NB4 (cell line): Measurements from ENCODE around the gene SMOC2.

ENCODE experiments used
- DNase-seq: peaks from one replicate; pipeline ENCODE4 v3.0.0; 2010; ENCODE audit warnings: low read depth
- H3K4me3 ChIP-seq: one replicate; pipeline ENCODE4 v1.5.1; 2011; ENCODE audit warnings: mild to moderate bottlenecking, low read depth, low read length, moderate library complexity
- MYC ChIP-seq: IDR thresholded peaks from 2 replicates; pipeline ENCODE4 v1.6.1; 2011; ENCODE audit warnings: low read depth, low read length
- POLR2A ChIP-seq: IDR thresholded peaks from 2 replicates; pipeline ENCODE4 v1.6.1; 2011; ENCODE audit warnings: mild to moderate bottlenecking; ENCODE audit not compliant: insufficient read length; ENCODE audit errors: extremely low read depth
- TF ChIP-seq, protein P1 (sequence below): IDR thresholded peaks from one replicate; pipeline ENCODE4 v1.5.1; 2012; ENCODE audit warnings: low read depth, low read length
- TF ChIP-seq, protein P2 (sequence below): IDR thresholded peaks from 2 replicates; pipeline ENCODE4 v1.6.1; 2011; ENCODE audit warnings: low read depth, low read length

The SMOC2 gene

DNA sequence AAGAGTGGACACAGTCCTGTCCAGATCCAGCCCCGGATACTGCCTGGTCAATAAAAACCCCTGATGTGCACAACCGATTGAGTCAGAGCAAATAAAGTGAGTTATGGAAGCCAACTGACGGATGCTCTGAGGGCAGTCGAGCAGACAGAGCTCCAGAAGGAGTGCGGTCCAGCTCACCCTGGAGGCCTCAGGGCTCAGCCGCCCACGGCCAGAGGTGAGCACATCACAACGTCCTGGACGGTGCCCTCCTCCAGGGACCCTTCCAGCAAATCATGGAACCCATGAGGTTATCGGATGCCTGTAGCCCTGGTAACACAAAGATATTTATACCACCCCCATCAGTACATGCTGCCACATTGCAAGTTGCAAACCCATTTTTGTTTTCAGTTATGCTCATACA is 44.0 kb upstream of the SMOC2 start:
- no peak overlapping the region for H3K4me3 ChIP-seq
- no peak for DNase-seq
- TF ChIP-seq POLR2A (no peak), MYC (no peak)
- TF ChIP-seq, protein P1, sequence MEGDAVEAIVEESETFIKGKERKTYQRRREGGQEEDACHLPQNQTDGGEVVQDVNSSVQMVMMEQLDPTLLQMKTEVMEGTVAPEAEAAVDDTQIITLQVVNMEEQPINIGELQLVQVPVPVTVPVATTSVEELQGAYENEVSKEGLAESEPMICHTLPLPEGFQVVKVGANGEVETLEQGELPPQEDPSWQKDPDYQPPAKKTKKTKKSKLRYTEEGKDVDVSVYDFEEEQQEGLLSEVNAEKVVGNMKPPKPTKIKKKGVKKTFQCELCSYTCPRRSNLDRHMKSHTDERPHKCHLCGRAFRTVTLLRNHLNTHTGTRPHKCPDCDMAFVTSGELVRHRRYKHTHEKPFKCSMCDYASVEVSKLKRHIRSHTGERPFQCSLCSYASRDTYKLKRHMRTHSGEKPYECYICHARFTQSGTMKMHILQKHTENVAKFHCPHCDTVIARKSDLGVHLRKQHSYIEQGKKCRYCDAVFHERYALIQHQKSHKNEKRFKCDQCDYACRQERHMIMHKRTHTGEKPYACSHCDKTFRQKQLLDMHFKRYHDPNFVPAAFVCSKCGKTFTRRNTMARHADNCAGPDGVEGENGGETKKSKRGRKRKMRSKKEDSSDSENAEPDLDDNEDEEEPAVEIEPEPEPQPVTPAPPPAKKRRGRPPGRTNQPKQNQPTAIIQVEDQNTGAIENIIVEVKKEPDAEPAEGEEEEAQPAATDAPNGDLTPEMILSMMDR, result no peak
- TF ChIP-seq, protein P2, sequence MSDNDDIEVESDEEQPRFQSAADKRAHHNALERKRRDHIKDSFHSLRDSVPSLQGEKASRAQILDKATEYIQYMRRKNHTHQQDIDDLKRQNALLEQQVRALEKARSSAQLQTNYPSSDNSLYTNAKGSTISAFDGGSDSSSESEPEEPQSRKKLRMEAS, result no peak

DNA sequence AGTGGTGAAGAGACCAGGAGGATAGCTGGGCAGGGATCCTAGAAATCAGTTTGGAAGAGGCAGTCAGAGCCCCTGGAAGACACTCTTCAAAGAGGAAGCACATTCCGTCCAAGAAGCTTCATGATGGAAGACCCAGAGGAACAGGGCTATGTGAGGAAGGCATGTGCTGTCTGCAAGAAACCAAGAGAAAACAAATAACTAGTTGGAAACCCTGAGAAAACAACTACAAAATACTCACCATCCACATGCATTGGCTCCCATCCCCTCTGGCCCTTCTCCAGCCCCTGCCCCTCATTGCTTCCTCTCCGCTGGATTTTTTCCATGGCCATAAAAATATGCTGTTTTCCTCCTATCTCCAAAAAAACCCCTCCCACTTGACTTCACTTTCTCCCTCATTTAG is 40.9 kb upstream of the SMOC2 start:
- H3K4me3 ChIP-seq, result no peak overlapping the region
- TF ChIP-seq, protein P1, result no peak
- TF ChIP-seq POLR2A, result no peak
- TF ChIP-seq MYC, result no peak
- TF ChIP-seq, protein P2, result no peak
- no peak for DNase-seq

DNA sequence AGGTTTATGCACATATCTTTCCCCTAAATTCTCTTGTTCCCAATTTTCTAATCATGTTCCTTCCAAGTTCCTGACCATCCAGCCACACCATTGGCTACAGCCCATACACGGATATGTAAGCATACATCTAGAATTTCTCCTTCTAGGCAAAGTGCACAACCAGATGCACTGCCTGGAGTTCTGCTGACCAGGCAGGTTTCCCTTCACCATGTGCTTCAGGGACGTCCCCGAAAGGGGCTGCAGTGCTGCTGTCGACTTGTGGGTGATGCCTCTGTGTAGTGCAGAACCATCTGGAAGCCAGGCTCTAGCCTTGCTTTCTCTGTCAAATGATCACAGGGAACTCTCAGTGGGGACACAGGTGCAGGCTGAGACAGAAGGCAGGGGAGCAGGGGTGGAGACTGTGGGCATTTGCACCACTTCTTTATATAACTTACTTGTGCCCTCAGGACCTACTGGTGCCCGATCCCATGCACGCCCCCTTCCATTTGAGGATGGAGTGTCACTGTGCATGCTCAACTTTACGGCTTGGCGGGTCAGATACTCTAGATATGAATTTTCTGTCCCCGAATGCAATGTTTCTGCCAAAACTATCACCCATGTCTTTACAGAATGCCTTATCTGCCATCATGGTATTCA is 37.5 kb upstream of the SMOC2 start:
- H3K4me3 ChIP-seq, result no peak overlapping the region
- DNase-seq, result no peak
- no peak for TF ChIP-seq POLR2A
- TF ChIP-seq, protein P1, result no peak
- TF ChIP-seq, protein P2, result no peak
- TF ChIP-seq MYC, result no peak

DNA sequence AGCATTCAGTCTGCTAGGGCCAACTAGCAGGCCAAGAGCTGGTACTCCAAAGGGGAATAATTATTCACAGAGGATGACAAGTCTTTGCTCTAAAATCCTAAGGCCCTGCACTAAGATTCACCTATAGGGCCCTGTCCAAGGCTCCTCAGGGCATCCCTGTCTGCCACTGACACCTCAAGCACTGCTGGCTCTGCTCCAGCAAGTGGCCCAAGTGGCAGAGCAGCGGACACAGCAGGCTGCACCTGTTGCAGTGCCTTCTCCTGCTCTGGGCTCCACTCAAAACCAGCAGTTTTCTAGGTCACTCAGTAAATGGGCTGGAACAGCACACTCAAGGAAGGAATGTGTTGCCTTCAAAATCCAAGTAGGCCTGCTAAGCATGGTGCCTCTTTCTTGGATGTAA is 36.4 kb upstream of the SMOC2 start:
- TF ChIP-seq, protein P1, result no peak
- TF ChIP-seq MYC (no peak), POLR2A (no peak)
- TF ChIP-seq, protein P2, result no peak
- no peak for DNase-seq
- H3K4me3 ChIP-seq, result no peak overlapping the region

DNA sequence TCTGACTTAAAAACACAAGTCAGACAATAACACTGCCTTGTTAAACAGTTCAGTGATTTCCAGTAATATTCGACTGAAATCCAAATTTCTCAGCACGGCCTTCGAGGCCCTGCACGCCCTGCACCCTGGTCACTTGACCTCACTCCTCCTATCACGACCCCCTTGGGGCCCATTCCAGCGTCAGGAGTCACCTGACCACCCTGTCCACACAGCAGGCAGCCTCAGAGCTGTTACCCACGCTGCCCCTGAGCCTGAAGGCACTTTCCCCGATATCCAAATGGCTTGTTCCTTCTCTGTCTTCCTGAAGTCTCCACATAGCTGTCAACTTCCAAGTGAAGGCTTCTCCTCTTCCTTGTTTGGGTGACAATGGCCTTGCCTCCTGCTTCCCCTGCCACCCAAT is 33.1 kb upstream of the SMOC2 start:
- DNase-seq, result no peak
- no peak for TF ChIP-seq POLR2A
- no peak for TF ChIP-seq MYC
- TF ChIP-seq, protein P1, result no peak
- TF ChIP-seq, protein P2, result no peak
- H3K4me3 ChIP-seq, result no peak overlapping the region
